ENCODE results near the gene PCSK1N. TPM values are rescaled to one million over a fixed set of nuclear protein-coding genes. Genes with fewer than 3 reads are reported as not detected.

Gene PCSK1N
- total RNA-seq, 4 donors from 2014 or later, result 0.44 to 2.3 (median 1.3) TPM; not detected in 1

DNA sequence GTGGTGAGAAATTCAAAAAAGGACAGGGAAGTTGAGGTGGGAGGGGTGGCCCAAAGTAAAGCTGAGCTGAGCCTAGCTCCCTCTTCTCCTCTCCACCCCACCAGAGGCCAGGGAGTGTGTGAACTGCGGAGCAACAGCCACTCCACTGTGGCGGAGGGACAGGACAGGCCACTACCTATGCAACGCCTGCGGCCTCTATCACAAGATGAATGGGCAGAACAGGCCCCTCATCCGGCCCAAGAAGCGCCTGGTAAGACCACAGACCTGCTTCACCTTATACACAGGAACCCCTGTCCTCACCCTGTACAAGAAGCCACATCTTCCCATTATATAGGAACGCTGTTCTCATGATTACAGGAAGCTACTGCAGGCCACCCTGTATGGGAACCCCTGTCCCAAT is 43.2 kb downstream of the PCSK1N start:
- H3K4me1 ChIP-seq, result no peaks in the 10 kb centered on the region
- intact Hi-C loops (cut with DNase I), result no loop called here
- H3K27ac ChIP-seq, result no peak overlapping the region
- no peak overlapping the region for H3K4me3 ChIP-seq
- no peak for TF ChIP-seq CTCF (IDR thresholded peaks at IDR 0.05)
- no peak for TF ChIP-seq POLR2A (IDR thresholded peaks at IDR 0.05)
- peaks cover 0 to 3% (median 0%) of the 10 kb centered on the region in 4 donors for H3K27me3 ChIP-seq
- no peaks in the 10 kb centered on the region for H3K9me3 ChIP-seq
- no peak for DNase-seq
- H3K36me3 ChIP-seq, result no peaks in the 10 kb centered on the region
- 84% methylated on average over 7 of the region's 7 CpGs; no CpG with 5 or more reads in 1 of the 2 donors for WGBS, 2 donors

DNA sequence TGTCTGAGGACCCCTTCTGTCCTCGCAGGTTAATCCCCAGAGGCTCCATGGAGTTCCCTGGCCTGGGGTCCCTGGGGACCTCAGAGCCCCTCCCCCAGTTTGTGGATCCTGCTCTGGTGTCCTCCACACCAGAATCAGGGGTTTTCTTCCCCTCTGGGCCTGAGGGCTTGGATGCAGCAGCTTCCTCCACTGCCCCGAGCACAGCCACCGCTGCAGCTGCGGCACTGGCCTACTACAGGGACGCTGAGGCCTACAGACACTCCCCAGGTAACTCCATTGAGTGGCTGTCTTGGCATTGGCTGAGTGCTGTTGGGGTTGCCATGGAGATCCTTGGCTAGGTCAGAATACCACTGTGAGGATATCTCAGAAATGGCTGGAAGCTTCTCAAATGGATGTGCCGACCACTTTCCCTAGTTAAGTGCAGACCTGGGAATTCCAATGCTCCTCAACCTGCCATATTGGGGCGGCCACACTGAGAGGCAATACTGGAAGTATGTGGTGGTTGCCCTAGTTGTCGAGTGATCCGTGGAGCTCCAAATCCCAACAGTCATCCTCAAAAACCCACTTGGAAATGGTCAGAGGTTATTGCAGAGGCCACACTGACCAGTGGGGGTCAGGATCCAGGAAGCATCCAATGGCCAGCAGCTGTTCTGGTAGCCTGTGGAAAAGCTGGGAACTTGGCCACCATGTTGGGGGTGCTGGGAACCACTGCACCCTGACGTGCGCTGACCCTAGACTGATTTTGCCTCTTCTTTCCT is 44.2 kb downstream of the PCSK1N start:
- WGBS, 2 donors, result 78 to 79% methylated on average over 4 of the region's 11 CpGs
- no peaks in the 10 kb centered on the region for H3K36me3 ChIP-seq
- peaks cover 0 to 8% (median 0%) of the 10 kb centered on the region in 4 donors for H3K27me3 ChIP-seq
- H3K27ac ChIP-seq, result no peak overlapping the region
- H3K4me3 ChIP-seq, result no peak overlapping the region
- no peak for DNase-seq
- intact Hi-C loops (cut with DNase I), result no loop called here
- no peaks in the 10 kb centered on the region for H3K4me1 ChIP-seq
- TF ChIP-seq POLR2A (IDR thresholded peaks at IDR 0.05), result no peak
- TF ChIP-seq CTCF (IDR thresholded peaks at IDR 0.05), result no peak
- no peaks in the 10 kb centered on the region for H3K9me3 ChIP-seq

DNA sequence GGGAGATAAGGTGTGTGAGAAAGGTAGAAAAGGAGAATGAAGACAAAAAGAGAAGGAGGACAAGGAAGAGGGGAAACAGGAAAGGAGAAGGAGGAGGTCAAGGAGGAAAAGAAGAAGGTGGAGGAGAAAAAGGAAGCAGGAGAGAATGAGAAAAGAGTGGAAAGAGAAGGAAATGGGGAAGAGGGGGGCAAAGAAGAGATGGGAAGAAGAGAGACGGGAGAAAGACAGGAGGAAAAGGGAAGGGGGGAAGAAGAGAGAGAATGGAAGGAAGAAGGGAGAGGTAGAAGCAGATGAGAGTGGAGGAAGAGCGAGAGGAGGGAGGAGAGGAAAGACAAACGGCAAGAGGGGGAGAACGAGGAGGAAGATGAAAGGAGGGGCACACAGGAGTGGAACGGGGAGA is 44.9 kb downstream of the PCSK1N start:
- H3K4me3 ChIP-seq, result no peak overlapping the region
- intact Hi-C loops (cut with DNase I), result no loop called here
- H3K9me3 ChIP-seq, result no peaks in the 10 kb centered on the region
- H3K36me3 ChIP-seq, result no peaks in the 10 kb centered on the region
- H3K4me1 ChIP-seq, result no peaks in the 10 kb centered on the region
- WGBS, 2 donors, result 45 to 53% methylated on average over 5 of the region's 5 CpGs
- no peak for DNase-seq
- H3K27me3 ChIP-seq, result peaks cover 0 to 10% (median 0%) of the 10 kb centered on the region in 4 donors
- no peak overlapping the region for H3K27ac ChIP-seq
- TF ChIP-seq CTCF (IDR thresholded peaks at IDR 0.05) (no peak), POLR2A (IDR thresholded peaks at IDR 0.05) (no peak)

DNA sequence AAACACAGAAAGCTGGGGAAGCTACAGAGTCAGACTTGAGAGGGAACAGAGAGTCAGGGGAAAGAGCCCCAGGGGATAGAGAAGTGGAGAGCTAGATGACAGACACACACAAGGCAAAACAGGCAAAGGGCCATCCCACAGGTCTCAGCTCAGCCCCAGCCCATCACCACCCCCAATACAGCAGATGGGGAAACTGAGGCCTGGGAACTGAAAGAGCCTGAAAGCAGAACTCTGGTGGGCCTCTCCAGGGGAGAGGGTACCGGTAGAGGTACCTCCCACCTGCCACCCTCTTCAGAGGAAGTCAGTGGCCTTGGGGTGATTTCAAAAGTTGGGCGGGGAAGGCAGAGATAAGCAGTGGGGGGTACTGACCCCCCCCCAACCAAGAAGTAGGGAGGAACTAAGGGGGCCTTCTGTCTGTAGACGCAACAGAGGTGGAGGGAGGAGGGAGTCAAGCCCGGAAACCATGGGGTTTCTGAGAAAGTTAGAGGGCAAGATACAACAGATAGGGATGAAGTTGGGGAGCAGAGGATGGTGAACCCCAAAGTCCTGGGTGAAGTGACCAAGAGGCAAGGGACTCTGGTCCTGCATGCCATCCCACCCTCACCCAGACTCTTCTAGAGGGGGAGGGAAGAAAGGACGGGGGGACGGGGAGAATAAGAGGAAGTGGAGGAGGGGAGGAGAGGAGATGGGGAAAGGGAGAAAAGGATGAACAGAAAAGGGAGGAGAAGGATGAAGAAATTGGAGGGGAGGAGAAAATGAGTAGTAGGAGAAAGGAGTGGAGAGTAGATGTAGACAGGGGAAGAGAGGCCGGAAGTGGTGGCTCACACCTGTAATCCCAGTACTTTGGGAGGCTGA is 45.8 kb downstream of the PCSK1N start:
- no peak overlapping the region for H3K4me3 ChIP-seq
- H3K27ac ChIP-seq, result no peak overlapping the region
- no peaks in the 10 kb centered on the region for H3K4me1 ChIP-seq
- intact Hi-C loops (cut with DNase I), result no loop called here
- WGBS, 2 donors, result 69 to 84% methylated on average over 3 to 6 of the region's 7 CpGs
- no peaks in the 10 kb centered on the region for H3K9me3 ChIP-seq
- DNase-seq, result no peak
- H3K36me3 ChIP-seq, result no peaks in the 10 kb centered on the region
- H3K27me3 ChIP-seq, result peaks cover 0 to 10% (median 0%) of the 10 kb centered on the region in 4 donors
- TF ChIP-seq CTCF (IDR thresholded peaks at IDR 0.05) (no peak), POLR2A (IDR thresholded peaks at IDR 0.05) (no peak)

Data from esophagus squamous epithelium (tissue), 5 donors.